CD4-positive, alpha-beta T cell treated with Interleukin-17A for 4 hours (primary cell): ENCODE results near the gene NEK10.
"Not testable (repeated sequence)": the region's sequence is repeated elsewhere in the genome, so short reads cannot be mapped to it uniquely, and the experiment has no call there.

Experiments
- DNase-seq: peaks from one replicate; pipeline ENCODE4 v3.0.0-alpha.2; 2020; ENCODE audit warnings: mixed read lengths

NEK10 gene

DNA sequence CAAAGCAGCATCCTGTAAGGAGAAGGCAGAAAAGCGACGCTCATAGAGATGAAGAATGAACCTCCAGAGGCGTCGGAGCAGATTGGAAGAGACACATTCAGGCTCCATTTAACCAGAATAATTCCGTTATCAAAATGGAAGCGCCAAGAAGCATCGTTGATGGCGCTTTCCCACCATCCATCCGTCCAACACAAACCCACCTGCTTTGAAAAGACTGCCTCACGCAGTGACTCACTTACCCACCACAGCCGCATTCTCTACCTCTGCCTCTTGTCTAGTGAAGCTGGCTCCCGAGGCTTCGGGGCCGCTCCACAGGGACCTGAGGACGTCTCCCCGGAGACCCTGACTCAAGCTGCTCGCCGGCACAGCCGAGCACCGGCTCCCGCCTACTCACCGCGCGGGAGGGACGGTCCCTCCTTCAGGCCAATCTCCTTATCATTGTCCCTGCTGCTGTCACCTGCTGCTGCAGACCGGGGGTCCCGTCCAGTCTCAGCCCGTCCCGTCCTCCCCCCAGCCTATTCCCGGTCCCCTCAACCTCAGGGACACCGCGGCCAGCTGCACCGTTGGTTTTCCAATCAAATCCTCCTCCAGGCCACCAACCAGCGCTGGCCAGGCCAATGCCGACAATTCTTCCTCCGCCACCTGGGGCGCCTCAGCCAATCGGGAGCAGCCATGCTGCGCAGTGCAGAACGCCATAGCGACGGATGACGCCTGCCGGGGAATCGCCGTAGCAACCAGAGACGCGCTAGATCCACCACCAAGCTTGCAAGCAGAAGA, at the start of gene NEK10:
Gene NEK10 (minus strand): TSS at position 553 of the 777 bp plus-strand sequence. CDS start 16,501 bp downstream, outside the sequence.
- peak; percentile 92 for DNase-seq

- DNase-seq: no peak
These were observed 46.0 kb upstream of the NEK10 start for GRCh38 chr3:27415202-27415601.

GRCh38 chr3:27392950-27393679, 23.9 kb upstream of the NEK10 start:
- DNase-seq: no peak

- DNase-seq: not testable (repeated sequence)
These were observed 23.2 kb upstream of the NEK10 start for GRCh38 chr3:27392414-27392813.

GRCh38 chr3:27391796-27392195, 22.6 kb upstream of the NEK10 start:
- no peak for DNase-seq

GRCh38 chr3:27387625-27388024, 18.4 kb upstream of the NEK10 start:
- DNase-seq: no peak

DNA sequence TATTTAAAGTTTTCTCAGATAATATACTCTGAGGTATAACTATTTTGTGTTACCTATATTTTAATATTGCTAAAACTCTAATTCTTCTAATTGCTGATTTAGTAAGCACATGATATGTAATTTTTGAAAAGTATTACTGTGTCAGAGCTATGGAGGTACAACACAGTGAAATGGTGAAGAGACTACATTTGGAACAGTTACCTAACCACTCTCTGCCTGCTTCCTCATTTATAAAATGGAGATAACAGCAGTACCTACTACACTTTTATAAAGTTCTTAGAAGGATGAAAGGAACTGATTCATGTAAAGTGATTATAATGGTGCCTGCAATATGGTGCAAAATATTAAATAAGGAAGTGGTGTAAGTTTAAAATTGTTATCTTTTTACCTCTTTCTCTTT, 16.3 kb upstream of the NEK10 start:
- DNase-seq: no peak

DNA sequence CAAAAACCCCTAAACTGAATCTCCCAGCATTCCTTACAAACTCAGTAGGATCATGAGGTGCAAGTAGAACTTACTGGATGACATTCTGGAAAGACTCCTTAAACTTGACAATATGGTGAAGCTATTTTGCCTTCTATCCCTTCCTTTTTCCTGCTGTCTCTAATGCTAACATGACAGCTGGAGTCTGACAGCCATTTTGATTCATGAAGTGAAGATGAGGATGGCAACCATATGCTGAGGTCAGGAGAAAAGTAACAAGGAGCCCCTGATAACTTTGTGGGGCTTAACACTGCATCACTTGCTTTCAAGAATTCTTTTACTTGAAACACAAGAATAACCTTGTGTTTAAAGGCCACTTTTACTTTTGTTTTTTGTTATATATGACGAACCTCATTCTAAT, 15.0 kb upstream of the NEK10 start:
- no peak for DNase-seq

DNA sequence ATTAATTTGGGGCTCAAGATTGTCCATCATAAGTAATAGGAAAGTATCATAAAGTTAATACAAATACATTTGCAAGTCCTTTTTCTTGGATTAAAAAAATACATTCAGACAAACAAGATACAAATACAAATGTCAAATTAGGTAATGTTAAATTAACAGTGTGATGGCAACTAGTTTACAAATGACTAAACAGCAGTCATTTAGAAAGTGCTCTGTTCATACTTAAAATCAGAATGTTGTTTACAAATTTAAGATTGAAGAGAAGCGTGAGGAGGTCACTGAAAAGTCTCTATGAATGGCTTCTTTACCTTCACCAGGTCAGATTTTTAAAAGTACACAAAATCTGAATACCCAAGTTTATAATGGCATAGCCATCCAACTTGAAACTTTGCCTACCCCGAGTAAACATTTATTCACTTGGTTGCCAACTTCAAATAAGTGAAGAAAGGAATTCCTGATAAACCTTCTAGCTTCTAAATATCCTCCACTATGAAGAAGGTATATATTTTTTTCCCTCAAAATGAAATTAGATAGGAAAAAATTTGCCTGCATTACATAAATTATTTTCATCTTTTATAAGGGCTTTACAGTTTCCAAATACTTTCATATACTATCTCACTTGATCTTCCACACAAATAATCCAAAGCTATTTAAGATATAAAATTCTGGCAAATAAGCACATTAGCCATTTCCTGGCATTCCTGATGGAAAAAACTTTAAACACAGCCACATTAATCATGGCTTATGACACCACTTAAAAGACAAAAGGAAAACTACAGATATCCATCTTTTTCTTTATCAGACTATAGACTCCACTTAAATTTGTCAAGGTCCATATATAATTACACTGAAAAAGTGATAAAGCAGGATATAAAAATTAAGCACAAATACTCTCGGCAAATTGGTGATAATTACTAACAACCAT, 11.5 kb upstream of the NEK10 start:
- DNase-seq: no peak

DNA sequence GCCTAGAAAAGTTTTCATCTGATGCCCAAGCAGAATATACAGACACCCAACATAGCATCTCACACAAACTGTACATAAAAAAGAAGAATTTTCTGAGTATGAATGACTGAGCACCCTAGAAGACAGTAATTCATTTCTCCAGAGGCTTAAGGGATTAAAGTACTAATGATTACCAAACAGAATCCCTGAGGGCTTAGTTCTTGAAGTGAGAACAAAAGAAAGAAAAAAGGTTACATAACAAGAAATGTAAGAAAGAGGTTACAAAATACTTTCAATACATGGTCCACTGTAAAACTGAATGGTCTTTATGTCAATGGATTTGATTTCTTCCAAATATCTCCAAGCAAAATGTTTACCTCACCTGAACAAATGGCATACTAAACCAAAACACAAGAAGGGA, 9.1 kb upstream of the NEK10 start:
- no peak for DNase-seq

DNA sequence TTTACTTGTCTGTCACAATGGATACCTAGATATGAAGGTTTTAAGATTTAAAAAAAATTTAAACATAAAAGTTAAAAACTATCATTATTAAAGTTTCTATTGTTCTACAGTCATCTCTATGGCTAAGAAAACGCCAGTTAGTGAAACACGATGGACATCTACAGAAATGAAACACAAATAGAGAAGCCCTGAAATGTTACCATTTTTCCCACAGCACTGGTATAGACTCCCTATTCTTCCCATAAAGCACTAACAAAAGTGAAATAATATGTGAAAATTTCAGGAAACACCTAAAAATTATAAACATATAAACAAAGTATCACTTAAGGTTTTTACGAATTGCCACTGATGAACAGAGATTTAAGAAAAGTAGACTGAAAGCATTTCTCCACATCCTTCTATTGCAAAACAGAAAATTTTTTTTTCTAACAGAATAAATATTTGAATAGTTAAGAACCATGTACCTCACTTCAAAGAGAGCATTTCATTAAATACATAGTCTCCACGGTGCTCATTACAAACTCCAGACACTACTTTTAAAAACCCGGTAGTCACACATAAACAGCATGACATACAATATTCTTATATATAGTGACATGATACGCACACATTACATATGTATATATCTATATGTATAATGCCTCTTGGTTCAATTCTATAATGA, 7.1 kb upstream of the NEK10 start:
- DNase-seq: no peak

- no peak for DNase-seq
These were observed 3.1 kb downstream of the NEK10 start for GRCh38 chr3:27366062-27366591.

DNA sequence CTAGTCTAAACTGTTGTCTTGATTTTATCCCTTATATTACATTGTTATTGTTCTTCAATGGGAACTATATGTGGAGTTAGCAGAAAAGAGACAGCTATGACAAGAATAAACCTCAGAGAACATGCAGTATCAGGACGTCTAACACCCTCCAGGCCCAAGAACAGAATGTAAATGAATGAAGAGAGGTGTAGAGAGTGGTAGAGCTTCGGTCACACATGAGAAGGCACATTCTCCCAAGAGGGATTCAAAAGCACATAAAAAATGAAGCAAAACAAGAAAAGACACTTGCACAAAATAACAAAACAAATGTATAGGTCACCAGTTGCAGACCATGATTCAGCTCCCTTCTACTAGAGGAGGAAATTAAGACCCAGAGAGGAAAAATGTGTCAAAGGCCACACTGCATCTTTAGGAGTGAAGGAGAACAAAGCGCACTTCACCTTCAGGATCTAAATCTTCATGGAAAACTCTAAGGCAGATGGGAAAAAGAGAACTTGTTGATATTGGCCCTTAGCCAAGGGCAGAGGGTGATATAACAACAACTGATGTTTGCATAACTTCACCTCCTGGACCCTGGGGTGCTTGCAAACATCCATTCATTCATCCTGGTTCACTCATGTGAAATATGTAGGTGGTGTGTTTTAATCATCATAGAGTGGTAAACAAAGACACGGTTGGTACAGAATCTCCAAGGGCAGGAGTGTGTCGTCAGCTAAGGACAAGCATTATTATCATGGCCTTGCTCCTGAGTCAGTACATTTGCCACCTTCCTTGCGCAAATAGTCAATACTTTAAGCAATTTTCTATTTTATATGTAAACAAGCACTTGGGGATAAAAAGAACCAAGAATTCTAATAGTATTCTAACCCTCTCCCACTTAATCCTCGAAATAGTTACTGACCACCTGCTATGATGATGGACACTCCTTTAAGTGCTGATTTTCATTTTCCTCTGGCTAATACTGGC, 8.8 kb downstream of the NEK10 start:
- no peak for DNase-seq

DNA sequence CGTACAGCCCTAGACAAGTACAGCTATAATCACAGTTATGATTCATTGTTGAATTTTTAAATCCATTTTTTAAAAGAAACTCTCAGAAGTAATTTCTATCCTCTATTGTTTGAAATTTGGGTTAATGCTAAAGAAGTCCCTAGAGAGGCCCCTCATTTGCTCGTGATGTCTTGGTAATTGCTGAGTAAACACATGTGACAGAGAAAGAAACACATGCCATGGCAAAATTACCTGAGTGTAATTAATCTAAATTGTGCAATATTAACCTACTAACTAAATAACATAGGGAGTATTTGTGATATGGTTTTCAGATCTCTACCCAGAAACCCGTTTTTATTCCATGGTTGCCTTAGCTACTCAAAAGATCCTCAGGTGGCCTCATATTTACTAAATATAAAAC, 10.8 kb downstream of the NEK10 start:
- DNase-seq: no peak

DNA sequence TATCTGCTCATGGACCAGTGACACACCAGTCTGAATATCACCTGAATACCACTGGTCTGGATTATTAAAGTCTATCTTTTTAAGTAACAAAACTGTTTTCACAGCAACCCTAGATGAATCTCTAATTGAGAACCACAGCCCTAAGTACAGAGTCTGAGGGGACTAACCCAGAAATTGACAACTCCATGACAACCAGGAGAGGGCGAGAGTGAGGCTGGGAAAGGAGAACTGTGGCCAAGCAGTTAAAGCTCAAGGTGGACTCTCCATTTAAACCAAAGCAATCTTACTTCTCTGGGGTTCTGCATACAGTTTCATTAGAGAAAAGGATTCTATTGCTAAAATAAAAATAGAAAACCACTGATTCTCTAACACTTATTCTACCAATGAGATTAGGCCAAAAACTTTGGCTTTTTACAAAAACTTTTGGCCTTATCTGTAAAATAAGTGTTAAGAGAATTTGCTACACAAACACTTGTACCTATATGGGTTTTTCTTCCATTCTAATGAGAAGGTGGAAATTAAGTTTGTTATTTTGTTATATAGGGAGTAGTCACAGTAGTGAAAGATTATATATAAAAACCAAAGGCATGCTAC, 11.4 kb downstream of the NEK10 start:
- DNase-seq: peak; percentile 69

- no peak for DNase-seq
These were observed 12.2 kb downstream of the NEK10 start for GRCh38 chr3:27356976-27357375.

DNA sequence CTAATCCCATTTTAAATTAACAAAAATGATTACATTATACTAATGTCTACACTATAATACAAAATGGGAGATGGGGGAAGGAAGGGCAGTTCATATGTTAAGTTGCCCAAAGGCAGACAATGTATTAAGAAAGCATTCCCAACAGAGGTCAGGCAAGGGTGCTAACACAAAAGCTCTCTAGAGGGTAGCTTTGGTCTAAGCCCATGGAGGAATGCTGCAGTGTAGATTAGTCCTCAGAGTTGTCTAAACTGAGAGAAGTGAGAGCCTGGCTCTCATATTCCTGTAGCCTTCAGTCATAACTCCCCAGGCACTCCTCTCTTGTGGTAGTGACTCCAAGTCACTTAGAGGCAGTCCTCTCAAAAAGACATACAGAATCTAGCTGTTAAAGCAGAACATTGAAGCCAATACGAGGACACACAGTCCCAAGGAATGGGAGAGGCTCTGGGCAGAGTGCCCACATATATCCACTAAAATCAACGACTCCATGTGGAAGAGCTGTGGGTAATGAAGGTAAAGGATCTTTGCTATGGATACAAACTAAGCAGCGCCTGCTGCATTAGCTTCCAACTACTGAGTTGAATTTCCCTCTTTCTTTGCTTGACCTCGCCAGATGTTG, 14.5 kb downstream of the NEK10 start:
- no peak for DNase-seq

- DNase-seq: no peak
These were observed 15.0 kb downstream of the NEK10 start for GRCh38 chr3:27354161-27354560.

DNA sequence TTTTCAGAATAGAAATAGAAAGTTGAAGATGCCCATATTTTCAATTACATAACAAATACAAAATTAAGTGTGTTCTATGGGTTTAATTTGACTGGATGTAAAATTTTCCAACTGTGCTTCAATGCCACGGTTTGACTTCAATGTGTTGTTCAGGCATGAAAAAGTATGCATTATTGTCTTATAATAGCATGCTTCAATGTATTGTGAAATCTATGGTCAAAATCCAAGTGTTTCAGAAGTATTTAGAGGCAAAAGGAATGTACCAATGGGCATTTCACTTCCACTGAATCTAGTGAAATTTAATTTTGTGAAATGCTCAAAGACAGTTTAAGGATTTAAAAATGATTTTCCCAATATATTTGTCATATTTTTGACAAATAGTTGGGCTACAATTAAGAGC, 16.0 kb downstream of the NEK10 start:
- no peak for DNase-seq

DNA sequence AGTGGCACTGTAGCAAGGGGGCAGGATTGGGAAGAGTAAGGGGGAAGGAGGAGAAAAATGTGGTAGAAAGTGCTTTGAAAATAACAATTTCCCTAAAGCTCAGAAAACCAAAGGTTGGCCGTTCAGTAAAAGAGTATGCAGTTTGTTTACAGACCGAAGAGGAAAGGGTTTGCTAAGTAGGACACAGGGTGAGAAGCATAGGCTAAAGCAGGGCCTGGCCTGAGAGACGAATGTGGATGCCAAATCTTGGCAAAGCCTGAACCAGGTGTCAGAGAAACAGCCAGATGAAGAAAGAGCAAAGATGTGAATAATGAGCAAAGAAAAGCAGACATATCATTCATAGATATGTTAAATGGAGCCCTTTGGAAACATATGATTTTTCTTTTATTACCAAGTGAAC, 17.1 kb downstream of the NEK10 start:
- DNase-seq: no peak
